Peyer's patch (tissue), 4 donors: ENCODE measurements around the gene DPF3.

Source experiments
- CTCF ChIP-seq, 6 experiments: fragments of 450-650 bp in 4 of 6; fragments of 200-600 bp in 2 of 6; sonication (generic) in 1 of 6; IDR thresholded peaks; one replicate each; pipeline ENCODE4 v1.5.1; 2017 to 2019; ENCODE audit warnings: antibody characterized with exemption in 6 of 6, mild to moderate bottlenecking in 3 of 6, moderate library complexity in 1 of 6
- POLR2A ChIP-seq, 2 donors: fragments of 450-650 bp; IDR thresholded peaks; one replicate each; pipeline ENCODE4 v1.5.1; 2017; ENCODE audit warnings: antibody characterized with exemption in 2 of 2, mild to moderate bottlenecking in 2 of 2, moderate library complexity in 2 of 2

- no peak for TF ChIP-seq CTCF (IDR thresholded peaks at IDR 0.05)
- TF ChIP-seq POLR2A (IDR thresholded peaks at IDR 0.05), result no peak
Observed at GRCh38 chr14:72742118-72742837, 151.6 kb downstream of the DPF3 start.
